ENCODE data around the gene TAS2R60. TPM values are rescaled to one million over a fixed set of nuclear protein-coding genes. Genes with fewer than 3 reads are reported as not detected.
A peak's percentile ranks its signal among the peaks of the same experiment; 100 is the strongest.

Gene TAS2R60
- total RNA-seq, 2 experiments from 2014 or later = 0.26 to 0.29 TPM

GRCh38 chr7:143429770-143430698 lies 13.2 kb upstream of the TAS2R60 start:
- ChIA-PET POLR2A (no interaction called here), CTCF (no interaction called here)
- H3K4me3 Mint-ChIP-seq = no peak overlapping the region
- DNase-seq (no peak), ATAC-seq (no peak)
- H3K27me3 Mint-ChIP-seq (ENCODE audit: low read depth) = peaks cover 4% of the 10 kb centered on the region
- H3K9me3 Mint-ChIP-seq (ENCODE audit: insufficient read depth) = no peaks in the 10 kb centered on the region
- H3K36me3 Mint-ChIP-seq (ENCODE audit: low read depth) = no peaks in the 10 kb centered on the region
- H3K27ac Mint-ChIP-seq = no peak overlapping the region
- H3K4me1 Mint-ChIP-seq (ENCODE audit: low read depth) = peaks cover 13% of the 10 kb centered on the region

- POLR2A ChIA-PET = no interaction called here
- H3K27me3 Mint-ChIP-seq (ENCODE audit: low read depth) = peaks cover 4% of the 10 kb centered on the region
- H3K4me3 Mint-ChIP-seq = no peak overlapping the region
- ATAC-seq = no peak
- no peak overlapping the region for H3K27ac Mint-ChIP-seq
- no peak for DNase-seq
- CTCF ChIA-PET = no interaction called here
- no peaks in the 10 kb centered on the region for H3K36me3 Mint-ChIP-seq (ENCODE audit: low read depth)
- H3K9me3 Mint-ChIP-seq (ENCODE audit: insufficient read depth) = no peaks in the 10 kb centered on the region
- H3K4me1 Mint-ChIP-seq (ENCODE audit: low read depth) = peaks cover 9% of the 10 kb centered on the region
Observed at GRCh38 chr7:143431109-143431508, 12.1 kb upstream of the TAS2R60 start.

GRCh38 chr7:143433759-143434158 lies 9.5 kb upstream of the TAS2R60 start:
- no peak for DNase-seq
- CTCF ChIA-PET = interaction anchor here (0.7 to 1.4 kb wide), 2 partner anchors 18 to 417 kb away, joined by 3 to 5 read pairs; no protein-coding TSS in a partner anchor
- Mint-ChIP-seq H3K27ac (no peak overlapping the region), H3K4me3 (no peak overlapping the region), H3K4me1 (ENCODE audit: low read depth) (peaks cover 11% of the 10 kb centered on the region), H3K9me3 (ENCODE audit: insufficient read depth) (no peaks in the 10 kb centered on the region), H3K36me3 (ENCODE audit: low read depth) (no peaks in the 10 kb centered on the region), H3K27me3 (ENCODE audit: low read depth) (peaks cover 4% of the 10 kb centered on the region)
- ATAC-seq = no peak
- POLR2A ChIA-PET = no interaction called here

- Mint-ChIP-seq H3K36me3 (ENCODE audit: low read depth) (no peaks in the 10 kb centered on the region), H3K27me3 (ENCODE audit: low read depth) (peaks cover 4% of the 10 kb centered on the region), H3K27ac (no peak overlapping the region), H3K4me1 (ENCODE audit: low read depth) (peaks cover 11% of the 10 kb centered on the region), H3K4me3 (no peak overlapping the region), H3K9me3 (ENCODE audit: insufficient read depth) (no peaks in the 10 kb centered on the region)
- ChIA-PET POLR2A (no interaction called here), CTCF (interaction anchor here (1.4 kb wide), 1 partner anchor 19 kb away, joined by 5 read pairs; no protein-coding TSS in a partner anchor)
- DNase-seq (no peak), ATAC-seq (no peak)
Observed at GRCh38 chr7:143434660-143435059, 8.6 kb upstream of the TAS2R60 start.

GRCh38 chr7:143435266-143435665 lies 8.0 kb upstream of the TAS2R60 start:
- ATAC-seq = no peak
- H3K27me3 Mint-ChIP-seq (ENCODE audit: low read depth) = peaks cover 6% of the 10 kb centered on the region
- no peak overlapping the region for H3K27ac Mint-ChIP-seq
- no peaks in the 10 kb centered on the region for H3K9me3 Mint-ChIP-seq (ENCODE audit: insufficient read depth)
- no peak for DNase-seq
- CTCF ChIA-PET = no interaction called here
- POLR2A ChIA-PET = no interaction called here
- peaks cover 11% of the 10 kb centered on the region for H3K4me1 Mint-ChIP-seq (ENCODE audit: low read depth)
- H3K36me3 Mint-ChIP-seq (ENCODE audit: low read depth) = no peaks in the 10 kb centered on the region
- no peak overlapping the region for H3K4me3 Mint-ChIP-seq

- DNase-seq = no peak
- peaks cover 6% of the 10 kb centered on the region for H3K27me3 Mint-ChIP-seq (ENCODE audit: low read depth)
- H3K4me1 Mint-ChIP-seq (ENCODE audit: low read depth) = peaks cover 11% of the 10 kb centered on the region
- ChIA-PET CTCF (interaction anchor here (0.9 kb wide), 1 partner anchor 28 kb away, joined by 4 read pairs; the partner anchor contains the start of gene EPHA1), POLR2A (no interaction called here)
- H3K4me3 Mint-ChIP-seq = no peak overlapping the region
- ATAC-seq = no peak
- no peaks in the 10 kb centered on the region for H3K36me3 Mint-ChIP-seq (ENCODE audit: low read depth)
- H3K9me3 Mint-ChIP-seq (ENCODE audit: insufficient read depth) = no peaks in the 10 kb centered on the region
- H3K27ac Mint-ChIP-seq = no peak overlapping the region
Observed at GRCh38 chr7:143436325-143436946, 6.8 kb upstream of the TAS2R60 start.

- CTCF ChIA-PET = interaction anchor here (0.9 to 1.0 kb wide), 2 partner anchors 20 to 29 kb away, joined by 3 to 4 read pairs; partner anchors contain the start of gene EPHA1
- POLR2A ChIA-PET = no interaction called here
Observed at GRCh38 chr7:143437578-143437977, 5.7 kb upstream of the TAS2R60 start.

GRCh38 chr7:143439866-143440265 lies 3.4 kb upstream of the TAS2R60 start:
- H3K27me3 Mint-ChIP-seq (ENCODE audit: low read depth) = peaks cover 2% of the 10 kb centered on the region
- H3K9me3 Mint-ChIP-seq (ENCODE audit: insufficient read depth) = no peaks in the 10 kb centered on the region
- ATAC-seq = no peak
- peaks cover 11% of the 10 kb centered on the region for H3K4me1 Mint-ChIP-seq (ENCODE audit: low read depth)
- CTCF ChIA-PET = interaction anchor here (1.0 kb wide), 1 partner anchor 23 kb away, joined by 5 read pairs; no protein-coding TSS in a partner anchor
- POLR2A ChIA-PET = no interaction called here
- no peaks in the 10 kb centered on the region for H3K36me3 Mint-ChIP-seq (ENCODE audit: low read depth)
- DNase-seq = no peak
- H3K4me3 Mint-ChIP-seq = no peak overlapping the region
- no peak overlapping the region for H3K27ac Mint-ChIP-seq

More at GRCh38 chr7:143437578-143437977, 5.7 kb upstream of the TAS2R60 start:
- ATAC-seq = peak; percentile 27
- no peaks in the 10 kb centered on the region for H3K36me3 Mint-ChIP-seq (ENCODE audit: low read depth)
- H3K4me1 Mint-ChIP-seq (ENCODE audit: low read depth) = peaks cover 11% of the 10 kb centered on the region
- no peaks in the 10 kb centered on the region for H3K9me3 Mint-ChIP-seq (ENCODE audit: insufficient read depth)
- H3K27me3 Mint-ChIP-seq (ENCODE audit: low read depth) = peaks cover 2% of the 10 kb centered on the region
- no peak overlapping the region for H3K4me3 Mint-ChIP-seq
- no peak for DNase-seq
- H3K27ac Mint-ChIP-seq = peak overlapping the region; percentile 58

GRCh38 chr7:143444063-143444782 lies 970 bp downstream of the TAS2R60 start:
- H3K4me3 Mint-ChIP-seq = no peak overlapping the region
- peaks cover 2% of the 10 kb centered on the region for H3K27me3 Mint-ChIP-seq (ENCODE audit: low read depth)
- H3K27ac Mint-ChIP-seq = no peak overlapping the region
- ChIA-PET CTCF (no interaction called here), POLR2A (no interaction called here)
- no peaks in the 10 kb centered on the region for H3K9me3 Mint-ChIP-seq (ENCODE audit: insufficient read depth)
- no peaks in the 10 kb centered on the region for H3K36me3 Mint-ChIP-seq (ENCODE audit: low read depth)
- H3K4me1 Mint-ChIP-seq (ENCODE audit: low read depth) = no peaks in the 10 kb centered on the region
- DNase-seq (no peak), ATAC-seq (no peak)

- CTCF ChIA-PET = no interaction called here
- POLR2A ChIA-PET = no interaction called here
- no peaks in the 10 kb centered on the region for H3K36me3 Mint-ChIP-seq (ENCODE audit: low read depth)
Observed at GRCh38 chr7:143444785-143445184, 1.5 kb downstream of the TAS2R60 start.

GRCh38 chr7:143447466-143447865 lies 4.2 kb downstream of the TAS2R60 start:
- ATAC-seq (no peak), DNase-seq (no peak)
- H3K36me3 Mint-ChIP-seq (ENCODE audit: low read depth) = no peaks in the 10 kb centered on the region
- CTCF ChIA-PET = no interaction called here
- H3K27me3 Mint-ChIP-seq (ENCODE audit: low read depth) = no peaks in the 10 kb centered on the region
- no peaks in the 10 kb centered on the region for H3K9me3 Mint-ChIP-seq (ENCODE audit: insufficient read depth)
- POLR2A ChIA-PET = no interaction called here
- no peak overlapping the region for H3K27ac Mint-ChIP-seq
- no peaks in the 10 kb centered on the region for H3K4me1 Mint-ChIP-seq (ENCODE audit: low read depth)
- H3K4me3 Mint-ChIP-seq = no peak overlapping the region

More at GRCh38 chr7:143444785-143445184, 1.5 kb downstream of the TAS2R60 start:
- peaks cover under 1% of the 10 kb centered on the region for H3K27me3 Mint-ChIP-seq (ENCODE audit: low read depth)
- H3K9me3 Mint-ChIP-seq (ENCODE audit: insufficient read depth) = no peaks in the 10 kb centered on the region
- no peaks in the 10 kb centered on the region for H3K4me1 Mint-ChIP-seq (ENCODE audit: low read depth)
- no peak overlapping the region for H3K27ac Mint-ChIP-seq
- H3K4me3 Mint-ChIP-seq = no peak overlapping the region
- ATAC-seq (no peak), DNase-seq (no peak)

- CTCF ChIA-PET = no interaction called here
- H3K4me1 Mint-ChIP-seq (ENCODE audit: low read depth) = no peaks in the 10 kb centered on the region
- H3K4me3 Mint-ChIP-seq = no peak overlapping the region
- POLR2A ChIA-PET = no interaction called here
- H3K27me3 Mint-ChIP-seq (ENCODE audit: low read depth) = no peaks in the 10 kb centered on the region
- H3K9me3 Mint-ChIP-seq (ENCODE audit: insufficient read depth) = no peaks in the 10 kb centered on the region
- H3K36me3 Mint-ChIP-seq (ENCODE audit: low read depth) = no peaks in the 10 kb centered on the region
- ATAC-seq (no peak), DNase-seq (no peak)
- H3K27ac Mint-ChIP-seq = no peak overlapping the region
Observed at GRCh38 chr7:143448429-143448828, 5.2 kb downstream of the TAS2R60 start.

All from activated CD8-positive, alpha-beta T cell treated with anti-CD3 and anti-CD28 coated beads, Interleukin-2, amount 10 ng/mL, durations not matched to agents 7 days and 5 days (primary cell).